PC-3 (cell line): ENCODE results near the gene HPS6. TPM values are rescaled to one million over a fixed set of nuclear protein-coding genes. Genes with fewer than 3 reads are reported as not detected.
"Not testable (repeated sequence)": the region's sequence is repeated elsewhere in the genome, so short reads cannot be mapped to it uniquely, and the experiment has no call there.

Source experiments
- ATAC-seq: fragments of 200-7000 bp; cut with Tn5 transposase; 2 replicates; pipeline ENCODE4 v1.9.1; 2020; ENCODE audit warnings: mild to moderate bottlenecking, moderate library complexity
- BruUV-seq: library from RNA; stranded (reverse); fragments of 400-500 nt; replicated peaks from 2 replicates; lab custom pipeline; 2021; lab: Mats Ljungman, UMichigan
- CTCF ChIA-PET: fragments of 300-600 bp; sonication (Branson Sonifier 250); formaldehyde crosslinking; loops from one replicate; lab custom pipeline; 2022; ENCODE audit warnings: antibody characterized with exemption; lab: Charles Lee
- POLR2A ChIA-PET: fragments of 300-600 bp; sonication (Branson Sonifier 250); formaldehyde crosslinking; loops from one replicate; lab custom pipeline; 2022; ENCODE audit warnings: antibody characterized with exemption; ENCODE audit not compliant: unreplicated experiment; lab: Charles Lee
- DNase-seq: peaks from one replicate; pipeline ENCODE4 v3.0.0-alpha.2; 2015
- H2AFZ ChIP-seq: fragments of 300-600 bp; sonication (generic); 2 replicates; pipeline ENCODE4 v1.6.0; 2016; ENCODE audit warnings: antibody characterized with exemption, low read length
- H3F3A ChIP-seq: fragments of 300-600 bp; sonication (generic); one replicate; pipeline ENCODE4 v1.6.0; 2017; ENCODE audit warnings: antibody characterized with exemption, low read length, control low read depth, mild to moderate bottlenecking; ENCODE audit not compliant: unreplicated experiment
- H3K27ac ChIP-seq: fragments of 300-600 bp; sonication (generic); 2 replicates; pipeline ENCODE4 v1.5.1; 2016; ENCODE audit warnings: mild to moderate bottlenecking, low read length
- H3K27me3 ChIP-seq: fragments of 300-600 bp; sonication (generic); 2 replicates; pipeline ENCODE4 v1.6.1; 2016; ENCODE audit warnings: low read length, mixed read lengths
- H3K36me3 ChIP-seq: fragments of 300-600 bp; sonication (generic); 2 replicates; pipeline ENCODE4 v1.6.1; 2016; ENCODE audit warnings: low read depth, mixed run types, low read length, mixed read lengths
- H3K4me1 ChIP-seq: fragments of 300-600 bp; sonication (generic); 2 replicates; pipeline ENCODE4 v1.5.1; 2016; ENCODE audit warnings: low read length; ENCODE audit not compliant: insufficient read depth
- H3K4me2 ChIP-seq: fragments of 300-600 bp; sonication (generic); 2 replicates; pipeline ENCODE4 v1.6.0; 2016; ENCODE audit warnings: low read length
- H3K4me3 ChIP-seq: fragments of 300-600 bp; sonication (generic); 2 replicates; pipeline ENCODE4 v1.5.1; 2016; ENCODE audit warnings: mild to moderate bottlenecking, low read length, mixed read lengths
- H3K79me2 ChIP-seq: fragments of 300-600 bp; sonication (generic); 2 replicates; pipeline ENCODE4 v1.6.1; 2017; ENCODE audit warnings: low read length, mixed read lengths
- H3K9ac ChIP-seq: fragments of 300-600 bp; sonication (generic); 2 replicates; pipeline ENCODE4 v1.6.0; 2016; ENCODE audit warnings: mild to moderate bottlenecking, low read length
- H3K9me2 ChIP-seq: fragments of 300-600 bp; sonication (generic); replicated peaks from 2 replicates; pipeline ENCODE4 v1.6.1; 2016; ENCODE audit warnings: mixed run types, low read length, mixed read lengths
- H3K9me3 ChIP-seq: fragments of 300-600 bp; sonication (generic); 2 replicates; pipeline ENCODE4 v1.6.1; 2016; ENCODE audit warnings: low read length, mixed read lengths
- H4K20me1 ChIP-seq: fragments of 300-600 bp; sonication (generic); 2 replicates; pipeline ENCODE4 v1.6.1; 2016; ENCODE audit warnings: low read length, mixed read lengths
- EZH2 ChIP-seq: fragments of 300-600 bp; sonication (generic); IDR thresholded peaks from one replicate; pipeline ENCODE4 v1.6.1; 2017; ENCODE audit warnings: antibody characterized with exemption, mild to moderate bottlenecking, low read length; ENCODE audit not compliant: unreplicated experiment
- EZH2phosphoT487 ChIP-seq: fragments of 300-600 bp; sonication (generic); IDR thresholded peaks from 2 replicates; pipeline ENCODE4 v1.6.1; 2018; ENCODE audit warnings: mild to moderate bottlenecking, antibody characterized with exemption, low read length, borderline replicate concordance
- intact Hi-C: fragments of 100-400 bp; cut with micrococcal nuclease; formaldehyde crosslinking; loops from 2 replicates; pipeline ENCODE4 v1.9.0; 2023
- total RNA-seq: library from RNA; depleted of rRNA; stranded (reverse); fragments of >200 nt; gene quantifications from 2 replicates; pipeline ENCODE4 v1.2.3, GENCODE V29; 2014
- TF ChIP-seq, protein P1 (sequence below): fragments of 300-600 bp; sonication (generic); conservative IDR thresholded peaks from 2 replicates; pipeline ENCODE4 v1.5.1; 2017; ENCODE audit warnings: antibody characterized with exemption, low read depth, mild to moderate bottlenecking, low read length

Gene HPS6
- total RNA-seq, 1 experiment from 2014 or later: 24.0 TPM

DNA sequence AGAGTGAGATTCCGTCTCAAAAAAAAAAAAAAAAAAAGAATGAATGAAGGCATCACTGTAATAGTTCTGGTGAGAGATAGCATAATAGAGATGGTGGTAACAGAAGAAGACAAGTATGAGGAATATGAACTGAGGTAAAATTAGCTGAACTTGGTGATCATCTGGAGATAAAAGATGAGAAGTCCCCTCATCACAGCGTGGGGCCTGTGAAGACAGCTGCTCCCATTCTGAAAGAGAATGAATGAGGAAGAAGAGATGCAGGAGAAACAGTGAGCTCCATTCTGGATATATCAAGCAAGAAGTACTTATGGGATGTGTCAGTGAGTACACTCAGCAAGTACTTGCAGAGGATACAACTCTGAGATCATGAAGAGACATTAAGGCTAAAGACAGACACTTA is 37.9 kb upstream of the HPS6 start:
- H3K4me1 ChIP-seq: no peaks in the 10 kb centered on the region
- TF ChIP-seq EZH2 (no peak), EZH2phosphoT487 (no peak)
- TF ChIP-seq, protein P1, sequence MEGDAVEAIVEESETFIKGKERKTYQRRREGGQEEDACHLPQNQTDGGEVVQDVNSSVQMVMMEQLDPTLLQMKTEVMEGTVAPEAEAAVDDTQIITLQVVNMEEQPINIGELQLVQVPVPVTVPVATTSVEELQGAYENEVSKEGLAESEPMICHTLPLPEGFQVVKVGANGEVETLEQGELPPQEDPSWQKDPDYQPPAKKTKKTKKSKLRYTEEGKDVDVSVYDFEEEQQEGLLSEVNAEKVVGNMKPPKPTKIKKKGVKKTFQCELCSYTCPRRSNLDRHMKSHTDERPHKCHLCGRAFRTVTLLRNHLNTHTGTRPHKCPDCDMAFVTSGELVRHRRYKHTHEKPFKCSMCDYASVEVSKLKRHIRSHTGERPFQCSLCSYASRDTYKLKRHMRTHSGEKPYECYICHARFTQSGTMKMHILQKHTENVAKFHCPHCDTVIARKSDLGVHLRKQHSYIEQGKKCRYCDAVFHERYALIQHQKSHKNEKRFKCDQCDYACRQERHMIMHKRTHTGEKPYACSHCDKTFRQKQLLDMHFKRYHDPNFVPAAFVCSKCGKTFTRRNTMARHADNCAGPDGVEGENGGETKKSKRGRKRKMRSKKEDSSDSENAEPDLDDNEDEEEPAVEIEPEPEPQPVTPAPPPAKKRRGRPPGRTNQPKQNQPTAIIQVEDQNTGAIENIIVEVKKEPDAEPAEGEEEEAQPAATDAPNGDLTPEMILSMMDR: no peak
- BruUV-seq: no TSS peak
- H3K27ac ChIP-seq: no peak overlapping the region
- no peaks in the 10 kb centered on the region for H3K36me3 ChIP-seq
- H3K4me3 ChIP-seq: no peak overlapping the region
- H3K27me3 ChIP-seq: no peaks in the 10 kb centered on the region
- H3K4me2 ChIP-seq: no peak overlapping the region
- H3K79me2 ChIP-seq: no peaks in the 10 kb centered on the region
- no peaks in the 10 kb centered on the region for H3F3A ChIP-seq
- ChIA-PET POLR2A (interaction anchor here (0.6 kb wide), 1 partner anchor 45 kb away, joined by 3 read pairs; no protein-coding TSS in a partner anchor), CTCF (no interaction called here)
- H2AFZ ChIP-seq: no peak overlapping the region
- ATAC-seq (no peak), DNase-seq (no peak)
- no peaks in the 10 kb centered on the region for H3K9me3 ChIP-seq
- intact Hi-C loops: no loop called here
- no peaks in the 10 kb centered on the region for H3K9me2 ChIP-seq
- H3K9ac ChIP-seq: no peak overlapping the region
- no peaks in the 10 kb centered on the region for H4K20me1 ChIP-seq

DNA sequence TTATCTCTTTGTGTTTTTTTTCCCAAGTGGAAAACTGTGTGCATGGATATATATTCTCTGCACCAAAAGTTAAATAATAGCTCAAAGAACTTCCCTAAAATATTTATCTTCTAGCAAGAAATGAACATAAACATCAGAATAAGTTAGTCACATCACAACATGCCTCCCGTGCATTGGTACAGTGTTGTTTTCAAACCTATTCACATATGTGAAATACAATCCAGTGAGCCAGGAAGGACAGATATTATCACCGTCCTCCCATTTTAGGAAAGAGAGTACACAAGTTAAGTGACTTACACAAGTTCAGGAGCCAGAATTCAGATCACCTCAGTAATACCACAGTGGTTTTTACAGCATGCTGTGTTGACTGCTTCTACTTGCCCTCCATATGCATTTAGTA is 31.4 kb upstream of the HPS6 start:
- Histone ChIP-seq H4K20me1 (no peaks in the 10 kb centered on the region), H3K9me2 (no peaks in the 10 kb centered on the region), H3K27me3 (no peaks in the 10 kb centered on the region), H3K9me3 (no peaks in the 10 kb centered on the region), H3K36me3 (no peaks in the 10 kb centered on the region), H3F3A (no peaks in the 10 kb centered on the region), H3K4me1 (no peaks in the 10 kb centered on the region), H3K79me2 (no peaks in the 10 kb centered on the region), H3K27ac (no peak overlapping the region), H3K9ac (no peak overlapping the region), H3K4me3 (no peak overlapping the region), H2AFZ (no peak overlapping the region), H3K4me2 (no peak overlapping the region)
- ChIA-PET POLR2A (no interaction called here), CTCF (no interaction called here)
- TF ChIP-seq, protein P1: no peak
- TF ChIP-seq EZH2phosphoT487 (no peak), EZH2 (no peak)
- no peak for DNase-seq
- intact Hi-C loops: no loop called here
- ATAC-seq: no peak
- no TSS peak for BruUV-seq

DNA sequence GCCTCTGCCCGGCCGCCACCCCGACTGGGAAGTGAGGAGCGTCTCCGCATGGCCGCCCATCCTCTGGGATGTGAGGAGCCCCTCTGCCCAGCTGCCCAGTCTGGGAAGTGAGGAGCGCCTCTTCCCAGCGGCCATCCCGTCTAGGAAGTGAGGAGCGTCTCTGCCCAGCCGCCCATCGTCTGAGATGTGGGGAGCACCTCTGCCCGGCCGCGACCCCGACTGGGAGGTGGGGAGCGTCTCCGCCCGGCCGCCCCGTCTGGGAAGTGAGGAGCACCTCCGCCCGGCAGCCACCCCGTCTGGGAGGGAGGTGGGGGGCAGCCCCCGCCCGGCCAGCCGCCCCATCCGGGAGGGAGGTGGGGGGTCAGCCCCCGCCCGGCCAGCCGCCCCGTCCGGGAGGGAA is 29.3 kb upstream of the HPS6 start:
- H3K9ac ChIP-seq, intact Hi-C loops, H3K9me3 ChIP-seq, ATAC-seq, DNase-seq, H3K27ac ChIP-seq, H3K36me3 ChIP-seq, BruUV-seq, H4K20me1 ChIP-seq, H3F3A ChIP-seq, H3K4me1 ChIP-seq, H2AFZ ChIP-seq, H3K4me2 ChIP-seq, H3K27me3 ChIP-seq, CTCF ChIA-PET, H3K4me3 ChIP-seq, H3K9me2 ChIP-seq, H3K79me2 ChIP-seq: not testable (repeated sequence)
- POLR2A ChIA-PET: interaction anchor here (0.7 kb wide), 1 partner anchor 37 kb away, joined by 3 read pairs; no protein-coding TSS in a partner anchor
